Measurements from ENCODE around the gene DAPK3. TPM values are rescaled to one million over a fixed set of nuclear protein-coding genes. Genes with fewer than 3 reads are reported as not detected.

The DAPK3 gene
- polyA plus RNA-seq, 1 donor from 2014 or later, result 100 TPM

DNA sequence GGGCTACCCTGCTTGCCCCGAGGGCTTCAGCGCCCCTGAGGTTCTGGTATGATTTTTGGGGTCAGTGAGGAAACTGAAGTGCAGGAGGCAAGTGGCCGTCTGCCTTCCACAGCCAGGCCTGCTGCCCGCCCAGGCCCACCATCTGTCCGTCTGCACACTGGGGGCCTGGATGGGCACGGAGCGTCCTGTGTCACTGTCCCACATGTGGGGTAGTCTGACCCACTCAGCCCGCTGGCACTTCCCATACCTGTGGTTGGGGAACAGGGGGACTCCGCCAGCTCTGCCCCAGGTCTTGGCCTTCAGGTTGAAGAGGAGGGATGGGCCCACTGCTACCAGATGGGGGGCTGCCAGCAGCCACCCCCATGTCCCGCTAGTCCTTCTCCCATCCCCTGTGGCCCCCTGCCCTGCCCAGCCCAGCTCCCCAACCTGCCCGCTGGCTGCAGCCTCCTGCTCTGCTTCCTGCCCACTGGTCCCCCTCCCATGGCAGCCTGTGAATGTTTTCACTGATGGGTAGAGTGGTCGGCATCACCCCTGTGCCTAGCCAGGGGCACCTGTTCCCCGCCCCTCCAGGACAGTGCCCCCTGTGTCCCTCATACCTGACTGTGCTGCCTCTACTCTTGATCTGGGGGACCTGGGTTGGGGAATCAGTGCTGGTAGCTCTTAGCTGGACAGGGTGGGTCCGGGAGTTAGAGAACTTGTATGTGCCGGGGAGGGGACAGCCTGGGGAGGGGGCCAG lies 46.2 kb upstream of the DAPK3 start:
- no peaks in the 10 kb centered on the region for H3F3A ChIP-seq (ENCODE audit: insufficient read depth, low read length, poor library complexity, severe bottlenecking)
- H3K4me3 ChIP-seq (ENCODE audit: low read length), result no peak overlapping the region
- no peaks in the 10 kb centered on the region for H3K9me3 ChIP-seq (ENCODE audit: low read length)
- H3K27me3 ChIP-seq (ENCODE audit: insufficient read depth, low read depth, low read length), result no peaks in the 10 kb centered on the region
- peaks cover 11% of the 10 kb centered on the region for H3K79me2 ChIP-seq (replicated peaks; ENCODE audit: insufficient read depth, low read length)
- no peak overlapping the region for H3K9ac ChIP-seq (ENCODE audit: low read length)
- no peak overlapping the region for H3K27ac ChIP-seq (ENCODE audit: low read length)
- no peaks in the 10 kb centered on the region for H3K9me2 ChIP-seq (ENCODE audit: insufficient read depth, low read length)
- peaks cover 9% of the 10 kb centered on the region for H4K20me1 ChIP-seq (ENCODE audit: insufficient read depth)
- no peak overlapping the region for H3K4me2 ChIP-seq (ENCODE audit: low read length)
- H2AFZ ChIP-seq (ENCODE audit: low read depth, low read length), result no peak overlapping the region
- no peaks in the 10 kb centered on the region for H3K36me3 ChIP-seq (ENCODE audit: insufficient read depth, low read length)
- TF ChIP-seq, protein P1, sequence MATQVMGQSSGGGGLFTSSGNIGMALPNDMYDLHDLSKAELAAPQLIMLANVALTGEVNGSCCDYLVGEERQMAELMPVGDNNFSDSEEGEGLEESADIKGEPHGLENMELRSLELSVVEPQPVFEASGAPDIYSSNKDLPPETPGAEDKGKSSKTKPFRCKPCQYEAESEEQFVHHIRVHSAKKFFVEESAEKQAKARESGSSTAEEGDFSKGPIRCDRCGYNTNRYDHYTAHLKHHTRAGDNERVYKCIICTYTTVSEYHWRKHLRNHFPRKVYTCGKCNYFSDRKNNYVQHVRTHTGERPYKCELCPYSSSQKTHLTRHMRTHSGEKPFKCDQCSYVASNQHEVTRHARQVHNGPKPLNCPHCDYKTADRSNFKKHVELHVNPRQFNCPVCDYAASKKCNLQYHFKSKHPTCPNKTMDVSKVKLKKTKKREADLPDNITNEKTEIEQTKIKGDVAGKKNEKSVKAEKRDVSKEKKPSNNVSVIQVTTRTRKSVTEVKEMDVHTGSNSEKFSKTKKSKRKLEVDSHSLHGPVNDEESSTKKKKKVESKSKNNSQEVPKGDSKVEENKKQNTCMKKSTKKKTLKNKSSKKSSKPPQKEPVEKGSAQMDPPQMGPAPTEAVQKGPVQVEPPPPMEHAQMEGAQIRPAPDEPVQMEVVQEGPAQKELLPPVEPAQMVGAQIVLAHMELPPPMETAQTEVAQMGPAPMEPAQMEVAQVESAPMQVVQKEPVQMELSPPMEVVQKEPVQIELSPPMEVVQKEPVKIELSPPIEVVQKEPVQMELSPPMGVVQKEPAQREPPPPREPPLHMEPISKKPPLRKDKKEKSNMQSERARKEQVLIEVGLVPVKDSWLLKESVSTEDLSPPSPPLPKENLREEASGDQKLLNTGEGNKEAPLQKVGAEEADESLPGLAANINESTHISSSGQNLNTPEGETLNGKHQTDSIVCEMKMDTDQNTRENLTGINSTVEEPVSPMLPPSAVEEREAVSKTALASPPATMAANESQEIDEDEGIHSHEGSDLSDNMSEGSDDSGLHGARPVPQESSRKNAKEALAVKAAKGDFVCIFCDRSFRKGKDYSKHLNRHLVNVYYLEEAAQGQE (IDR thresholded peaks at IDR 0.05; ENCODE audit: borderline replicate concordance), result no peak
- TF ChIP-seq EZH2 (IDR thresholded peaks at IDR 0.05; ENCODE audit: borderline replicate concordance, insufficient read depth, low read length, poor library complexity, severe bottlenecking), result no peak
- no peak for TF ChIP-seq MXI1 (conservative IDR thresholded peaks at IDR 0.05; ENCODE audit: poor library complexity, severe bottlenecking)
- no peak for TF ChIP-seq TAF1 (IDR thresholded peaks at IDR 0.05; ENCODE audit: low read depth)
- no peak for TF ChIP-seq EP300 (conservative IDR thresholded peaks at IDR 0.05; ENCODE audit: poor library complexity, severe bottlenecking)
- TF ChIP-seq SMC3 (conservative IDR thresholded peaks at IDR 0.05; ENCODE audit: poor library complexity), result no peak
- TF ChIP-seq, protein P2, sequence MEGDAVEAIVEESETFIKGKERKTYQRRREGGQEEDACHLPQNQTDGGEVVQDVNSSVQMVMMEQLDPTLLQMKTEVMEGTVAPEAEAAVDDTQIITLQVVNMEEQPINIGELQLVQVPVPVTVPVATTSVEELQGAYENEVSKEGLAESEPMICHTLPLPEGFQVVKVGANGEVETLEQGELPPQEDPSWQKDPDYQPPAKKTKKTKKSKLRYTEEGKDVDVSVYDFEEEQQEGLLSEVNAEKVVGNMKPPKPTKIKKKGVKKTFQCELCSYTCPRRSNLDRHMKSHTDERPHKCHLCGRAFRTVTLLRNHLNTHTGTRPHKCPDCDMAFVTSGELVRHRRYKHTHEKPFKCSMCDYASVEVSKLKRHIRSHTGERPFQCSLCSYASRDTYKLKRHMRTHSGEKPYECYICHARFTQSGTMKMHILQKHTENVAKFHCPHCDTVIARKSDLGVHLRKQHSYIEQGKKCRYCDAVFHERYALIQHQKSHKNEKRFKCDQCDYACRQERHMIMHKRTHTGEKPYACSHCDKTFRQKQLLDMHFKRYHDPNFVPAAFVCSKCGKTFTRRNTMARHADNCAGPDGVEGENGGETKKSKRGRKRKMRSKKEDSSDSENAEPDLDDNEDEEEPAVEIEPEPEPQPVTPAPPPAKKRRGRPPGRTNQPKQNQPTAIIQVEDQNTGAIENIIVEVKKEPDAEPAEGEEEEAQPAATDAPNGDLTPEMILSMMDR (IDR thresholded peaks at IDR 0.05; ENCODE audit: poor library complexity, severe bottlenecking), result no peak

DNA sequence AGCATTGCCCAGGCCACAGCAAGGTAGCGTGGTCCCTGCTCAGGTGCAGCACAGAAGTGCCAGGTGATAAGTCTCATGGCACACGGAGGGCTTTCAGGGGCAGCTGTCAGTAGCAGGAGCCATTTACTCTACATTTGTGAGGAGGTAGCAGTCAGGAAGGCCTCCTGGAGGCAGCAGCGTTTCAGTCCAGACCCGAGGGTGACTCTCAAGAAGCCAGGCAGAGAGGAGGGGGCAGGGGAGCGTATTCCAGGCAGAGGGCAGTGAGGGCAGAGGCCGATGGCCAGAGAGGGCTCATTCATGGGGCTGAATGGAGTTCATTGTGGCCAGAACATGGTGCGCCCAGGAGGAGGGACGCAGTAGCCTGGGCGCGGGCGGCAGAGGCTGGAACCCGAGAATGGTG lies 45.6 kb upstream of the DAPK3 start:
- Histone ChIP-seq H3K4me3 (ENCODE audit: low read length) (no peak overlapping the region), H3K36me3 (ENCODE audit: insufficient read depth, low read length) (no peaks in the 10 kb centered on the region), H3K9me3 (ENCODE audit: low read length) (no peaks in the 10 kb centered on the region), H4K20me1 (ENCODE audit: insufficient read depth) (peaks cover 10% of the 10 kb centered on the region), H2AFZ (ENCODE audit: low read depth, low read length) (no peak overlapping the region), H3K27me3 (ENCODE audit: insufficient read depth, low read depth, low read length) (no peaks in the 10 kb centered on the region), H3K4me2 (ENCODE audit: low read length) (no peak overlapping the region), H3K9me2 (ENCODE audit: insufficient read depth, low read length) (no peaks in the 10 kb centered on the region), H3K27ac (ENCODE audit: low read length) (no peak overlapping the region), H3K79me2 (replicated peaks; ENCODE audit: insufficient read depth, low read length) (peaks cover 6% of the 10 kb centered on the region), H3F3A (ENCODE audit: insufficient read depth, low read length, poor library complexity, severe bottlenecking) (no peaks in the 10 kb centered on the region), H3K9ac (ENCODE audit: low read length) (no peak overlapping the region)
- TF ChIP-seq MXI1 (conservative IDR thresholded peaks at IDR 0.05; ENCODE audit: poor library complexity, severe bottlenecking), result no peak
- no peak for TF ChIP-seq RAD21 (conservative IDR thresholded peaks at IDR 0.05)
- no peak for TF ChIP-seq POLR2AphosphoS5 (IDR thresholded peaks at IDR 0.05)
